ENCODE results near the gene HECW1. TPM values are rescaled to one million over a fixed set of nuclear protein-coding genes. Genes with fewer than 3 reads are reported as not detected.

The HECW1 gene
- total RNA-seq, 1 donor from 2014 or later = 68.7 TPM

DNA sequence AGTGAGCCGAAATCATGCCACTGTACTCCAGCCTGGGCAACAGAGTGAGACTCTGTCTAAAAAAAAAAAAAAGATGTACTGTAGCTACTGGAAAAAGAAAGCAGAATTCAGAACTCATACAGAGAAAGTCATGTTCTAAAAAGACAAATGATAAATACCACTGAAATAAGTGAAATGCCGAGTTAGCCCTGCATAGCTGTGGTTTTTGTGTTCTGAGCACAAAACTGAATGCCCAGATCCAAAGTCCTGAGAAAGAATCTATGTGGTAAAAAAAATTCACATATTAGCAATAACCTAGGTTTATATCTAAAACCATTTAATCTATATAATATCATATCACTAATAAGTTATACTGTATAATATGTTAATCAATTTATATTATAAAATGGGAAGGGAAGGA is 29.3 kb upstream of the HECW1 start:
- no peak for DNase-seq
- H3K27me3 Mint-ChIP-seq (ENCODE audit: unreplicated experiment) = peaks cover 3% of the 10 kb centered on the region
- no peaks in the 10 kb centered on the region for H3K36me3 Mint-ChIP-seq (ENCODE audit: unreplicated experiment)
- TF ChIP-seq CTCF (IDR thresholded peaks at IDR 0.05; ENCODE audit: partially characterized antibody, unreplicated experiment) = no peak
- H3K4me3 Mint-ChIP-seq (ENCODE audit: unreplicated experiment) = no peak overlapping the region
- H3K27ac Mint-ChIP-seq (ENCODE audit: unreplicated experiment) = no peak overlapping the region
- H3K9me3 Mint-ChIP-seq (ENCODE audit: unreplicated experiment) = no peaks in the 10 kb centered on the region
- no peaks in the 10 kb centered on the region for H3K4me1 Mint-ChIP-seq (ENCODE audit: low read depth, unreplicated experiment)

- Mint-ChIP-seq H3K27me3 (ENCODE audit: unreplicated experiment) (peaks cover 3% of the 10 kb centered on the region), H3K27ac (ENCODE audit: unreplicated experiment) (no peak overlapping the region), H3K36me3 (ENCODE audit: unreplicated experiment) (no peaks in the 10 kb centered on the region), H3K4me1 (ENCODE audit: low read depth, unreplicated experiment) (no peaks in the 10 kb centered on the region), H3K9me3 (ENCODE audit: unreplicated experiment) (no peaks in the 10 kb centered on the region), H3K4me3 (ENCODE audit: unreplicated experiment) (no peak overlapping the region)
- no peak for TF ChIP-seq CTCF (IDR thresholded peaks at IDR 0.05; ENCODE audit: partially characterized antibody, unreplicated experiment)
- DNase-seq = no peak
Observed at GRCh38 chr7:43085017-43085416, 27.4 kb upstream of the HECW1 start.

- H3K4me3 Mint-ChIP-seq (ENCODE audit: unreplicated experiment) = no peak overlapping the region
Observed at GRCh38 chr7:43085992-43086391, 26.5 kb upstream of the HECW1 start.

DNA sequence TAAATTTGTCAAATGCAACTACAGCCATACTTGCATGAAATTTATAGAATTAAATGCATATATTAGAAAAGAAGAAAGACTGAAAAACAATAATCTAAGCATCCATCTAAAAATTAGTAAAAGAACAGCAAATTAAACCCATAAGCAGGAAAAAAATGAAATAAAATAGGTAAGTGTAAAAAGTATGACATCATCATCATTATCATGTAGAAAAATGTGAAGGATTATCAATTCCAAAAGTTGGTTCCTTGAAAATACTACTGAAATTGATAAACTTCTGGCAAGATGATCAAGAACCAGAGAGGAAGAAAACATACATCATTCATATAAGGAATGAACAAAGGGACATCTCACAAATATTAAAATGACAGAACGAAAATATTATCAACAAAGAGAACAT is 19.6 kb upstream of the HECW1 start:
- Mint-ChIP-seq H3K36me3 (ENCODE audit: unreplicated experiment) (no peaks in the 10 kb centered on the region), H3K27me3 (ENCODE audit: unreplicated experiment) (no peaks in the 10 kb centered on the region), H3K4me3 (ENCODE audit: unreplicated experiment) (no peak overlapping the region), H3K4me1 (ENCODE audit: low read depth, unreplicated experiment) (no peaks in the 10 kb centered on the region), H3K9me3 (ENCODE audit: unreplicated experiment) (no peaks in the 10 kb centered on the region), H3K27ac (ENCODE audit: unreplicated experiment) (no peak overlapping the region)
- no peak for DNase-seq
- no peak for TF ChIP-seq CTCF (IDR thresholded peaks at IDR 0.05; ENCODE audit: partially characterized antibody, unreplicated experiment)

More at GRCh38 chr7:43085992-43086391, 26.5 kb upstream of the HECW1 start:
- Mint-ChIP-seq H3K27me3 (ENCODE audit: unreplicated experiment) (peaks cover 3% of the 10 kb centered on the region), H3K9me3 (ENCODE audit: unreplicated experiment) (no peaks in the 10 kb centered on the region), H3K27ac (ENCODE audit: unreplicated experiment) (no peak overlapping the region), H3K4me1 (ENCODE audit: low read depth, unreplicated experiment) (no peaks in the 10 kb centered on the region), H3K36me3 (ENCODE audit: unreplicated experiment) (no peaks in the 10 kb centered on the region)
- TF ChIP-seq CTCF (IDR thresholded peaks at IDR 0.05; ENCODE audit: partially characterized antibody, unreplicated experiment) = no peak
- DNase-seq = no peak

- Mint-ChIP-seq H3K36me3 (ENCODE audit: unreplicated experiment) (no peaks in the 10 kb centered on the region), H3K4me3 (ENCODE audit: unreplicated experiment) (no peak overlapping the region)
- DNase-seq = no peak
Observed at GRCh38 chr7:43096875-43097274, 15.6 kb upstream of the HECW1 start.

More at GRCh38 chr7:43096875-43097274, 15.6 kb upstream of the HECW1 start:
- no peaks in the 10 kb centered on the region for H3K9me3 Mint-ChIP-seq (ENCODE audit: unreplicated experiment)
- H3K27me3 Mint-ChIP-seq (ENCODE audit: unreplicated experiment) = peaks cover 2% of the 10 kb centered on the region
- H3K27ac Mint-ChIP-seq (ENCODE audit: unreplicated experiment) = no peak overlapping the region
- H3K4me1 Mint-ChIP-seq (ENCODE audit: low read depth, unreplicated experiment) = no peaks in the 10 kb centered on the region
- TF ChIP-seq CTCF (IDR thresholded peaks at IDR 0.05; ENCODE audit: partially characterized antibody, unreplicated experiment) = no peak

Measured in glutamatergic neuron (in vitro differentiated cells).